ENCODE results near the gene TNFRSF13B.
"Not testable (repeated sequence)": the region's sequence is repeated elsewhere in the genome, so short reads cannot be mapped to it uniquely, and the experiment has no call there.

The TNFRSF13B gene

DNA sequence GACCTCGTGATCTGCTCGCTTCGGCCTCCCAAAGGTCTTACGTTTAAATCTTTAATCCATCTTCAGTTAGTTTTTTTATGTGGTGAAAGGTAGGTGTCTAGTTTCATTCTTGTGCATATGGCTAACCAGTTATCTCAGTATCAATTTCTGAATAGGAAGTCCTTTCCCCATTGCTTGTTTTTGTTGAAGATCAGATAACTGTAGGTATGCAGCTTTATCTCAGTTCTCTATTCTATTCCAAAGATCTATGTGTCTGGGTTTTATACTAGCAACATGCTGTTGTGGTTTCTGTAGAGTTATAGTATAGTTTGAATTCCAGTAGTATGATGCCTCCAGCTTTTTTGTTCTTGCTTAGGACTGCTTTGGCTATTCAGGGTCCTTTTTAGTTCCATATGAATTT lies 65.2 kb downstream of the TNFRSF13B start:
- no peak for DNase-seq

DNA sequence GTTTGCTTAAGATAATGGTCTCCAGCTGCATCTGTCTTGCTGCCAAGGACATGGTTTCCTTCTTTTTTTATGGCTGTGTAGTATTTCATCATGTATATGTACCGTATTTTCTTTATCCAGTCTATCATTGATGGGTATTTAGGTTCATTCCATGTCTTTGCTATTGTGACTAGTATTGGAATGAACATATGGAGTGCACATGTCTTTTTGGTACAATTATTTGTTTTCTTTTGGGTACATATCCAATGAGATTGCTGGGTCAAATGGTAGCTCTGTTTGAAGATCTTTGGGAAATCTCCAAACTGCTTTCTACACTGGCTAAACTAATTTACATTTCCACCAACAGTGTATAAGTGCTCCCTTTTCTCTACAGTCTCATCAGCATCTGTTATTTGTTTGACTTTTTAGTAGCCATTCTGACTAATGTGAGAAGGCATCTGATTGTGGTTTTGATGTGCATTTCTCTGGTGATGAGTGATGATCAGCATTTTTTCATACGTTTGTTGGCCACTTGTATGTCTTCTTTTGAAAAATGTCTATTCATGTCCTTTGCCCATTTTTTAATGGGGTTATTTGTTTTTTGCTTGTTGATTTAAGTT lies 66.2 kb downstream of the TNFRSF13B start:
- DNase-seq = no peak

DNA sequence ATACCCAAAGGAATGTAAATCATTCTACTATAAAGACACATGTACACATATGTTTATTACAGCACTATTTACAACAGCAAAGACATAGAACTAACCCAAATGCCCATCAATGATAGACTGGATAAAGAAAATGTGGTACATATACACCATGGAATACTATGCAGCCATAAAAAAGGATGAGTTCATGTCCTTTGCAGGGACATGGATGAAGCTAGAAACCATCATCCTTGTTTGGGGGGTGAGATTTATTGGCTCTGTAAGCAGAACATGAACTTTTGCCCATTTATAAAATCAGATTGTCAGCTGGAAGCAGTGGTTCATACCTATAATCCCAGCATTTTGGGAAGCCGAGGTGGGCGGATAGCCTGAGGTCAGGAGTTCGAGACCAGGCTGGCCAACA lies 68.8 kb downstream of the TNFRSF13B start:
- not testable (repeated sequence) for DNase-seq

DNA sequence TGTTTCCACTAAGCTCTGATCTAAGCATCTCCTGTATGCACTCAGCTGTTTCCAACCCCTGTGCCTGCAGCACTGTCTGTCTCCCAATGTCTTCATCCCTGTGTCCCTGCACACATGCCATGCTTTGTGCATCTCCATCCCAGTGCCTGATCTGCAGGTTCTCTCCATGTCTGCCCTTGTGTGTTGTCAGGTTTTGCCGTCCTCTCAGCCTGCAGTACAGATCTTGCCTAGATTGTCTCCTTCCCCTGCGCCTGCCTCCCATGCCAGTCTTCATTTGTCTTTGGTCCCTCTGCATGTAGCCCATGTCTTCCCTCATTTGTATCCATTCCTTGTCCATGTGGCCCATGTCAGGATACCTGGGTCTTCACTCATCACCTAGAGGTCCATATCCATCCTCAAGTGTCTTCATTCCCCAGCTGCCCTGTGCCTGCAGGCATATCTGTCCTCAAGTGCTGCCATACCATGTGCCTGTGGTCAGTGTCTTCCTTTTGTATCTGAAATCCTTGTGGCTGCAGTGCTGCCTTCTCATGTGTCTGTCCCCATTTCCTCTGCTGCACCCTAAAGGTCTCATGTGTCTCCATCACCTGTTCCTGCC lies 71.5 kb downstream of the TNFRSF13B start:
- DNase-seq = no peak

DNA sequence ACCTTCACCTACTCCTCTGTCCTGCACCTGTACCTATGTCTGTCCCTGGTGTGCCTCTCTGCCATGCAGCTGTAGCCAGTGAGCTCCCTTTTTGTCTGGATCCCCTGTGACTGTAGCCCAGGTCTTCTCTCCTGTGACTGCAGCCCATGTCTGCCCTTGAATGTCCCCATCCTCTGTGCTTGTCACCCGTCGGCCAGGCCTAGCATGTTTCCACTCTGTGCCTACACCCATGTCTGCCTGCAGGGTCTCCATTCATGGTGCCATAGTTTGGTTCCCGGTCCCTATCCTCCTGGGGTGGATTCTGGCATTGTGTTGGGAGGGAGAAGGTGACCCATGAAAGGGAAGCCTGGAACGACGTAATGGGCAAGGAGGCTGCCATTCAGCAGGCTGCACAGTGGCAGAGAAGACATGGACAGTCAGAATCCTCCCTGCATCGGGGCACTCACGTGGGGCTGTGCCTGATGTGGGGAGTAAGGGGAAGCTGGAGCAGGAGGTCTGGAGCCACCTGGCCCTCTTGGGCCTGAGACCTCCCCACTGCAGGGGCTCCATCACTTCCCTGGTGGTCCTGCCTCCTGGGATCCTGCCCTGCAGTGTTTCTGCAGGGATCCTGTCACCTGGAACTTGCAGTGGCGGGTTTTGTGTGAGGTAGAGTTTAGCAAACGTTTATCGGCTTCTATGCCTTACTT lies 74.6 kb downstream of the TNFRSF13B start:
- not testable (repeated sequence) for DNase-seq

DNA sequence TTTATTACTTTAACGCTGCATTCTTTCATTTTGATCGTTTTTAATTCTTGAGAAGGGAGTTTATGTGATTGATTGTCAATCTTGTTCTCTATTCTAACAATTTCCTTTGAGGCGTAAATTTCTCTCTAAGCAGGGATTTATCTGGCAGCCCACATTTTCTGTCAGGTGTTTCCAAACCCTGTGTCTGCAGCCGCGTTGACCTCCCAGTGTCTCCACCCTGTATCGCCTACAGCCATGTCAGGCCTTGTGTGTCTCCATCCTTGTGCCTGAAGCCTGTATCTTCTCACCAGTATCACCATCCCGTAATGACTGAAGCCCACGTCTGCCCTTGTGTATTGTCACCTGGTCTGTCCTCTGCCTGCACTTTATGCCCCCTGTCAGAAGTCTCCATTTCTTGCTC lies 75.7 kb downstream of the TNFRSF13B start:
- DNase-seq = not testable (repeated sequence)

DNA sequence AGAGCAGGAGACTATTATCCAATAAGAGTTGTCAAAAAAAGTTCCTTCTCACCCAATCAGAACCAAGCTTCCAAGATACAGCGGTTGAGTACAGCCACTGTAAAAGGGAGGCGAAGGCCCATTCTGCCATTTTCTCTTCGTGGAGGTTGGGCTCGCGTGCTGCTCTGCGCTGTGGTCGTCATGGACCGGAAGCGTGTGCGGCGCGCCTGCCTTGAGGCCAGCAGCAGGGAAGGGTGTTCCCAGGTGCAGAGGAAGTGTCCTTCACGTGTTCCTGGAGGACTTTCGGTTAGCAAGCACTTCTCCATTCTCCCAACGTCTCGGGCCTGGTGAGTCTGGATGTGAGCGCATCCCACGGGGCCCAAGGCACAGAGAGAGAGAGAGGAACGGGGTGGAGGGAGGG lies 78.4 kb downstream of the TNFRSF13B start:
- DNase-seq = not testable (repeated sequence)

DNA sequence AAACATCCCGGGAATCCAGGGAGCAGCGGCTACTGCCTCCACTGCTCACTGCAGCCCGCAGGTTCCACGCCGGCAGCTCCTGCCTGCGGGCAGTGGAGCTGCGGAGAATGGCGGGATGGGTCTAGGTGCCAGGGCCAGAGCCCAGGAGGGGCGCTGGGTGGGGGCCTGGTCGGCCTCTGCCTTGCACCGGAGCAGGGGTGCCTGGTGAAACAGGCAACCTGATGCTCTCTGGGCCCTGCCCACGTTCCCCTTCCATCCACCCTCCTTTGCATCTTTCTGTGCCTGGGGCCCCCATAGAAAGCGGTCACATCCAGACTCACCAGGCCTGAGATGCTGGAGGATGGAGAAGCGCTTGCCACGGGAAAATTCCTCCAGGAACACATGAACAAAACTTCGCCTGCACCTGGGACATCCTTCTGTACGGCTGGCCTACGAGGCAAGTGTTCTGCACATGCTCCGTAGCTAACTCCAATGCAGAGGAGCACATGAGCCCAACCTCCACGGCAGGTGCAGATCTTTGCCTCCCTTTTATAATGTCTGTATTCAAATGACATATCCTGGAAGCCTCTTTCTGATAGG lies 79.0 kb downstream of the TNFRSF13B start:
- DNase-seq = not testable (repeated sequence)

DNA sequence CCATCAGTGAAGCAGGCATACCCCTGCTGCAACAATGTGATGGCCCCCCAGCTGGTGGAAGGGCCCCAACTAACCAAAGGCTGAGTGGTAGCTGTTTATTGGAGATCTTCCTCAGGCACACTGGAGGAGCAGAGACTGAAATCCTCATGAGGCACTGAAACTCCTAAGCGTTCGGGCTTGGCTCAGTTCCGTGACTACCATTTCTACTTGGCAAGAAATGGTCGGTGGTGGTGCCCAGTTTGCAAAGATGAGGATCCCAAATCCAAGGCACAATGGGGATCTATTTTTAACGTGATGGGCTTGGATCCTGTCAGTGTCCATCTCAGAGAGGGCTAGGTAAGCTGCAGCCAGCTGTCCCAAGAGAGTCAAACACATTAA lies 82.8 kb downstream of the TNFRSF13B start:
- DNase-seq = no peak
